GM12875 (cell line): ENCODE data around the gene STH.

Experiments
- H3K4me3 ChIP-seq: one replicate; pipeline ENCODE4 v1.5.1; 2011; ENCODE audit warnings: low read depth, low read length, control low read depth
- TF ChIP-seq, protein P1 (sequence below): IDR thresholded peaks from 2 replicates; pipeline ENCODE4 v1.5.1; 2011; ENCODE audit warnings: low read depth, mild to moderate bottlenecking, control low read depth, inconsistent platforms, low read length, moderate library complexity, borderline replicate concordance; ENCODE audit not compliant: insufficient read depth

STH gene

DNA sequence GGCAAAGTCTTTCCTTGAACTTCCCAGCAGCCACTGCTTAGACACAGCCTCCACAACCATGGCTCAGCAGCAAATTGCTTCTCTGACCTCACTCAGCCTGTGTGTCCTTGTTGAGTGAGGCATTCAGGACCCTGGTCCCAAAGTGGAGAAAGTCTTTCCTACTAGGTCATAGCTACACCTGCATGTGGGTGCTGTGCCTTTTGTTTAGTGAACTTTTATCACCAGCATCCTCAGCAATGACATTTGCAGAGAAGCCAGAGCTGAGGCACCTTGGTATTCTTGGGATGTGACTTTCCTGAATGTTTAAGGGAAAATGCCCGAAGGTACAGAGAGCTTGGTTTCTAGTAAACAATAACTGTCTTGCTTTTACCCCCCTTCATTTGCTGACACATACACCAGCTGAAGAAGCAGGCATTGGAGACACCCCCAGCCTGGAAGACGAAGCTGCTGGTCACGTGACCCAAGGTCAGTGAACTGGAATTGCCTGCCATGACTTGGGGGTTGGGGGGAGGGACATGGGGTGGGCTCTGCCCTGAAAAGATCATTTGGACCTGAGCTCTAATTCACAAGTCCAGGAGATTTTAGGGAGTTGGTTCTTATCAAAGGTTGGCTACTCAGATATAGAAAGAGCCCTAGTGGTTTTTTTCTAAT is 20.9 kb upstream of the STH start:
- TF ChIP-seq, protein P1, sequence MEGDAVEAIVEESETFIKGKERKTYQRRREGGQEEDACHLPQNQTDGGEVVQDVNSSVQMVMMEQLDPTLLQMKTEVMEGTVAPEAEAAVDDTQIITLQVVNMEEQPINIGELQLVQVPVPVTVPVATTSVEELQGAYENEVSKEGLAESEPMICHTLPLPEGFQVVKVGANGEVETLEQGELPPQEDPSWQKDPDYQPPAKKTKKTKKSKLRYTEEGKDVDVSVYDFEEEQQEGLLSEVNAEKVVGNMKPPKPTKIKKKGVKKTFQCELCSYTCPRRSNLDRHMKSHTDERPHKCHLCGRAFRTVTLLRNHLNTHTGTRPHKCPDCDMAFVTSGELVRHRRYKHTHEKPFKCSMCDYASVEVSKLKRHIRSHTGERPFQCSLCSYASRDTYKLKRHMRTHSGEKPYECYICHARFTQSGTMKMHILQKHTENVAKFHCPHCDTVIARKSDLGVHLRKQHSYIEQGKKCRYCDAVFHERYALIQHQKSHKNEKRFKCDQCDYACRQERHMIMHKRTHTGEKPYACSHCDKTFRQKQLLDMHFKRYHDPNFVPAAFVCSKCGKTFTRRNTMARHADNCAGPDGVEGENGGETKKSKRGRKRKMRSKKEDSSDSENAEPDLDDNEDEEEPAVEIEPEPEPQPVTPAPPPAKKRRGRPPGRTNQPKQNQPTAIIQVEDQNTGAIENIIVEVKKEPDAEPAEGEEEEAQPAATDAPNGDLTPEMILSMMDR, result no peak
- no peak overlapping the region for H3K4me3 ChIP-seq

DNA sequence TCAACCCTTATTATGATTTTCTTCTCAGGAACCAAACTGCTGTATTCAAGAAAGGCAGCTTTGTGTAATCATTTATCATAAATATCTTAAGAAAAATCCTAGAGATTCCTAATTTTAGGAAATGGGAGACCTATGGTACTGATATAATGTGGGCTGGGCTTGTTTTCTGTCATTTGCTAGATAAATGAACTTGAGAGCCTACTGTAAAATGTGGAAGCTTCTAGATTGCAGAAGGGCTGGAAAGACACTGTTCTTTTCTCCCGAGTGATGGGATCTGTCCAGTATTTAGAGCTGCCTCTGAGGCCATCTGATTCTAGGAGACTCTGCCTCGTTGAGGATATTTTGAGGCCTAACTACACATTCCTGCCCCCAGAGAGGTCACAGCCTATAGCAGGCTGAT is 19.9 kb upstream of the STH start:
- TF ChIP-seq, protein P1, result no peak
- no peak overlapping the region for H3K4me3 ChIP-seq

DNA sequence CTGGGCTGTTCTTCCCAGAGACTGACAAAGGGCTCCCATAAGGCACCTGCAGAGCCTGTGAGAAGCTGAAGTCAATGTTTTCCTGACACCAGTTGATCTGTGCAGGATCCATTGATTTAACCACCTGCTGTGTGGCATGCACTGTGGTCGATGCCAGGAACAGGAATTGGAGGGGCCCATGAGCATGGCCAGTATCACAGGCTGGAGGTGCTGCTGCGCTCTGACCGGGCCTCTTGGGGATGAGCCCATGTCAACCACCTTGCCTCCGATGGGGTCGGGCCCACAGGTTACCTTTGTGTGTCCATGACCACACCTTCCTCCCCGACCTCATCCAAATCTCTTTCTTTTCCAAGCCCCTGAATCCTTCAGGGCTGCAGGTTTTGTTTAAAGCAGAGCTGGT is 18.2 kb upstream of the STH start:
- no peak overlapping the region for H3K4me3 ChIP-seq
- TF ChIP-seq, protein P1, result no peak

DNA sequence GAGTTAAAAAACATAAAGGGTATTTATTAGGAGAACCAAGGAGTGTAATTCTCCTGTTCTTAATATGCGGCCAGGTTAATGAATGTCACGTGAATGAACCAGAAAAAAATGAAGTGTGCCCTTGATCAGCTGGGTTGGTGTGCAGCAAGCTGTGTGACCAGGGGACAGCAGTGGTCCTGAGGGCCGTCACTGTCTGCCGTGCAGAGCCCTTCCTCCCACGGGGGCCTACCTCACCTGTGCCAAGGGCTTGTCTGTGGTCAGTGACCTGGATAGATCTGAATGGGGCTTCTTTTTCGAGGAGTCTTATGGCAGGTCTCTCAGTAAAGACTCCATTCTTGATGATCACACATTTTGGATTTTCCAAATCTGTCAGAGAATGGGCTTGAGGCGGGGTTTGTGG is 17.7 kb upstream of the STH start:
- TF ChIP-seq, protein P1, result no peak
- H3K4me3 ChIP-seq, result no peak overlapping the region

DNA sequence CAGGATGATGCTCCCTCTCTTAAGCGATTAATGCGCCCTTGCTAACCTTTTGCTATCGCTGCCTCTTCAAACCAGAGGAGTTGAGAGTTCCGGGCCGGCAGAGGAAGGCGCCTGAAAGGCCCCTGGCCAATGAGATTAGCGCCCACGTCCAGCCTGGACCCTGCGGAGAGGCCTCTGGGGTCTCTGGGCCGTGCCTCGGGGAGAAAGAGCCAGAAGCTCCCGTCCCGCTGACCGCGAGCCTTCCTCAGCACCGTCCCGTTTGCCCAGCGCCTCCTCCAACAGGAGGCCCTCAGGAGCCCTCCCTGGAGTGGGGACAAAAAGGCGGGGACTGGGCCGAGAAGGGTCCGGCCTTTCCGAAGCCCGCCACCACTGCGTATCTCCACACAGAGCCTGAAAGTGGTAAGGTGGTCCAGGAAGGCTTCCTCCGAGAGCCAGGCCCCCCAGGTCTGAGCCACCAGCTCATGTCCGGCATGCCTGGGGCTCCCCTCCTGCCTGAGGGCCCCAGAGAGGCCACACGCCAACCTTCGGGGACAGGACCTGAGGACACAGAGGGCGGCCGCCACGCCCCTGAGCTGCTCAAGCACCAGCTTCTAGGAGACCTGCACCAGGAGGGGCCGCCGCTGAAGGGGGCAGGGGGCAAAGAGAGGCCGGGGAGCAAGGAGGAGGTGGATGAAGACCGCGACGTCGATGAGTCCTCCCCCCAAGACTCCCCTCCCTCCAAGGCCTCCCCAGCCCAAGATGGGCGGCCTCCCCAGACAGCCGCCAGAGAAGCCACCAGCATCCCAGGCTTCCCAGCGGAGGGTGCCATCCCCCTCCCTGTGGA is 16.0 kb upstream of the STH start:
- TF ChIP-seq, protein P1, result no peak
- no peak overlapping the region for H3K4me3 ChIP-seq

DNA sequence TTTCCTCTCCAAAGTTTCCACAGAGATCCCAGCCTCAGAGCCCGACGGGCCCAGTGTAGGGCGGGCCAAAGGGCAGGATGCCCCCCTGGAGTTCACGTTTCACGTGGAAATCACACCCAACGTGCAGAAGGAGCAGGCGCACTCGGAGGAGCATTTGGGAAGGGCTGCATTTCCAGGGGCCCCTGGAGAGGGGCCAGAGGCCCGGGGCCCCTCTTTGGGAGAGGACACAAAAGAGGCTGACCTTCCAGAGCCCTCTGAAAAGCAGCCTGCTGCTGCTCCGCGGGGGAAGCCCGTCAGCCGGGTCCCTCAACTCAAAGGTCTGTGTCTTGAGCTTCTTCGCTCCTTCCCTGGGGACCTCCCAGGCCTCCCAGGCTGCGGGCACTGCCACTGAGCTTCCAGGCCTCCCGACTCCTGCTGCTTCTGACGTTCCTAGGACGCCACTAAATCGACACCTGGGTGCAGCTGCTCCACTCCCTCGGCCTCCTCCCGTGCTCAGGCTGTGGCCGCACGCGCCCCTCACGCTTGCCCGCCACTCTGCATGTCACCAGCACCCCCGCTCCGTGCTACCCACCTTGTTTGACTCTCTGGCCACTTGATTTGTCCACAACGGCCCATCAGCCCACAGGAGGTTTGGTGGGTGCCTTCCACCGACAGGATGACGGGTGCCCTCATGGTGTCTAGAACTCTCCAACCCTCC is 15.3 kb upstream of the STH start:
- TF ChIP-seq, protein P1, result no peak

More for the DNA sequence above, 15.3 kb upstream of the STH start:
- H3K4me3 ChIP-seq, result no peak overlapping the region
